RKO (cell line): ENCODE results near the gene GTF2IRD1.
"Not testable (repeated sequence)": the region's sequence is repeated elsewhere in the genome, so short reads cannot be mapped to it uniquely, and the experiment has no call there.

Source experiments
- DNase-seq: peaks from one replicate; pipeline ENCODE4 v3.0.0-alpha.2; 2016; ENCODE audit warnings: low spot score

The GTF2IRD1 gene

DNA sequence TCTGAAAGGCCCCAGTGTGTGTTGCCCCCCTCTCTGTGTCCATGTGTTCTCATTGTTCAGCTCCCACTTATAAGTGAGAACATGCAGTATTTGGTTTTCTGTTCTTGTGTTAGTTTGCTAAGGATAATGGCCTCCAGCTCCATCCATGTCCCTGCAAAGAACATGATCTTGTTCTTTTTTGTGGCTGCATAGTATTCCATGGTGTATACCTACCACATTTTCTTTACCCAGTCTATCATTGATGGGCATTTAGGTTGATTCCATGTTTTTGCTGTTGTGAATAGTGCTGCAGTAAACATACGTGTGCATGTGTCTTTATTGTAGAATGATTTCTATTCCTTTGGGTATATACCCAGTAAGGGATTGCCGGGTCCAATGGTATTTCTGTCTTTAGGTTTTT, 37.8 kb downstream of the GTF2IRD1 start:
- DNase-seq = not testable (repeated sequence)

DNA sequence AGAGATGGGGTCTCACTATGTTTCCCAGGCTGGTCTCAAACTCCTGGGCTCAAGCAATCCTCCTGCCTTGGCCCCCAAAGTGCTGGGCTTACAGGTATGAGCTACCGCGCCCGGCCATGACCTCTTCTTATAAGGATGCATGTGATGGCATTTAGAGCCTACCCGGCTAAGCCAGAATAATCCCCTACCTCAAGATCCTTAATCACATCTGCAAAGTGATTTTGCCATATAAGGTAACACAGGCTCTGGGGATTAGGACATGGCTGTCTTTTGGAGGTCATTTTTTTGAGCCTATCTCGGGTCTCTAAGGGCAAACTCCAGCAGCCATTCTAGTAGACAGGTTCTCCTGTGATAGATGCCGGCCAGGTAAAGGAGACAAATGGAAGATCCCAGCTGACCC, 39.6 kb downstream of the GTF2IRD1 start:
- no peak for DNase-seq

DNA sequence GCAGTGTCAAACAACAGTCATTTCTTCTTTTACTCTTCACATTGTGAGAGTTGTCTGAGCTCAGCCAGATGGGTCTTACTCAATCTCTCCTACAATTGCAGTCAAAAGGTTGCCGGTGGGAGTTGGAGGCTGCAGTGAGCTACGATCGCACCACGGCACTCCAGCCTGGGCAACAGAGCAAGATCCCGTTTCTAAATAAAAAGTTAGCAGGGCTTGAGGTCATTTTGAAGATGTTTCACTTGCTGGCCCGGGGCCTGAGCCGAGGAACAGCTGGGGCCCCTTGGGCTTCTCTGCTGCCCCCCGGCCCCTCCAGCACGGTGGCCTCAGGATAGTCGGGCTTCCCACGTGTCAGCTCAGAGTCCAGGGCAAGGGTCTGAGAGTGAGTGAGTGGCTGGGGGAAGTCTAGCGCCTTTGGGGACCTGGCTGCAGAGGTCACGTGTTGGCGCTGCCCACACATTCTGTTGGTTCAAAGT, 40.4 kb downstream of the GTF2IRD1 start:
- DNase-seq = no peak

DNA sequence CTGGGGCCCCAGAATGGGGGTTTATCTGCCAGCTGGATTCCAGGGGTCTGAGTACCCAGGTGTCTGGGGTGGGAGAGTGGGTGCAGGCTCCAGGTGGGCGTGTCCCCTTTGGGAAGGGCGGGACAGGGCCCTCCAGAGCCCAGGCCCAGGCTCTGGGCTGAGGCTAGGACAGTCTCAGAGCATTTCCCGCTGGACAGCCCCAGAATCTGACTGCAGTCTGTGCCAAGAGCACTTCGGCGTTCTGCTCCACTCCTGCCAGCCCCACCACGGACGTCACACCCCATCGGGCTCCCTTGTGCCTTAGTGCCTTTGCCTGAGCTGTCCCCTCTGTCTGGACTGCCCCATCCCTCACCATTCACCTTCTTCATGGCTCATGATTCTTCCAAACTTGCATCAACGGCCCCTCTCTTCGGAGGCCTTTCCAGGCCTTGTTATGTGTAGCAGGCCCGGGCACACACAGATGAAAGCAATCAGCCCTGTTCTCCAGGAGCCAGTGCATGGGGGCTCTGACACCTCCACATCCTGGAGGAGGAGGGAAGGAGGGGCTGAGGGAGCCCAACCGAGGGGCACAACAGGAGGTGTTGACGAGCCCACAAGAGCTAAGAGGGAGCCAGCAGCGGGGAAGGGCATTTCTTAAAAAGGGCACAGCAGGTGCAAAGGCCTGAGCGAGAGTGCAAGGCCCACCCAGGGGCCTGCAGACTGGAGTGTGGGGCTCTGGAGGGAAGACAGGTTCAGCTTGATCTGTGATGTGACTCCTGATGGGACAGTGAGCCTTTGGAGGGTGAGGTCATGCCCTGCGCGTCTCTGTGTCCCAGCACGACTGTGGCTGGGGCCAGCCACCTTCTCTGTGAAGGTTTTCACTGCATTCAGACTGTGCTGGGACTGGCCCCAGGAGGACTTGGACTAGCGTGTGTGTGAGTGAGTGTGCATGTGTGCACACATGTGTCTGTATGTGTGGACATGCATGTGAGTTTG, 41.7 kb downstream of the GTF2IRD1 start:
- DNase-seq = no peak

DNA sequence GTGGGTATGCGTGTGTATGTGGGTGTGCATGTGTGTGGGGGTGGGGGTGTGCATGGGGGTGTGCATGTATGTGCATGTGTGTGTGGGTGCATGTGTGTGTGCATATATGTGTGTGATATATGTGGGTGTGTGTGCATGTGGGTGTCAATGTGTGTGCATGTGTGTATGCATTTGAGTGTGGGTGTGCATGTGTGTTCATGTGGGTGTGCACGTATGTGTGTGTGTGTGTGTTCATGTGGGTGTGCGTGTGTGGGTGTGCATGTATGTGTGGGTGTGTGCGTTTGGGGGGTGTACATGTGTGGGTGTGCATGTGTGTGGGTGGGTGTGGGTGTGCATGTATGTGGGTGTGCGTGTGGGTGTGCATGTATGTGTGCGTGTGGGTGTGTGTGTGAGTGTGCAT, 42.6 kb downstream of the GTF2IRD1 start:
- no peak for DNase-seq

DNA sequence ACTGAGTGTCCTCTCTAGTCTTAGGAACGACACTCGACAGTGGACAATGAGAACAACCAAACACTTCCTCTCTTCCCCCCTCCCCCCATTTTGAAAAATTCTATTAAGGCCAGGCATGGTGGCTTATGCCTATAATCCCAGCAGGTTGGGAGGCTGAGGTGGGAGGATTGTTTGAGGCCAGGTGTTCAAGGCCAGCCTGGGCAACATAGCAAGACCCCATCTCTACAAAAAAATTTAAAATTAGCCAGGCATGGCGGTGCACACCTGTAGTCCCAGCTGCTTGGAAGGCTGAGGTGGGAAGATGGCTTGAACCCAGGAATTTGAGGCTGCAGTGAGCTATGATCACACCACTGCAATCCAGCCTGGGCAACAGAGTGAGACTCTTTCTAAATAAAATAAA, 43.1 kb downstream of the GTF2IRD1 start:
- DNase-seq = not testable (repeated sequence)

DNA sequence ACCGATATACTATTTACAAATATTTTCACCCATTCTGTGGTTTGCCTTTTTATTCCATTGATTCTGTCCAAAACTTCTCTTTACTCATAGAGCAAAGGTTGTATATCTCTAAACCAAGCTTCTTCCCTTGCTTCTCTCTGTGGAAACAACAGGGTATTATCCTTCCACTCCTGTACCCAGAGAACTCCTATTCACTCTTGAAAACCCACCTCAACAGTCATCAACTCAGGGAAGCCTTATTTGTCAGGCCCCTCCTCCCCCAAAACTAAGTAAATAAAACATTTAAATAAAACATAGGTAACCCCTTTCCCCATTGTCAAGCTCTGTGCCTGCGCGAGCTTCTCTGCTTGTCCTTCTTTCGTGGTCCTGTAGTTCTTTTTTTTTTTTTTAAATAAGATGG, 44.6 kb downstream of the GTF2IRD1 start:
- no peak for DNase-seq

DNA sequence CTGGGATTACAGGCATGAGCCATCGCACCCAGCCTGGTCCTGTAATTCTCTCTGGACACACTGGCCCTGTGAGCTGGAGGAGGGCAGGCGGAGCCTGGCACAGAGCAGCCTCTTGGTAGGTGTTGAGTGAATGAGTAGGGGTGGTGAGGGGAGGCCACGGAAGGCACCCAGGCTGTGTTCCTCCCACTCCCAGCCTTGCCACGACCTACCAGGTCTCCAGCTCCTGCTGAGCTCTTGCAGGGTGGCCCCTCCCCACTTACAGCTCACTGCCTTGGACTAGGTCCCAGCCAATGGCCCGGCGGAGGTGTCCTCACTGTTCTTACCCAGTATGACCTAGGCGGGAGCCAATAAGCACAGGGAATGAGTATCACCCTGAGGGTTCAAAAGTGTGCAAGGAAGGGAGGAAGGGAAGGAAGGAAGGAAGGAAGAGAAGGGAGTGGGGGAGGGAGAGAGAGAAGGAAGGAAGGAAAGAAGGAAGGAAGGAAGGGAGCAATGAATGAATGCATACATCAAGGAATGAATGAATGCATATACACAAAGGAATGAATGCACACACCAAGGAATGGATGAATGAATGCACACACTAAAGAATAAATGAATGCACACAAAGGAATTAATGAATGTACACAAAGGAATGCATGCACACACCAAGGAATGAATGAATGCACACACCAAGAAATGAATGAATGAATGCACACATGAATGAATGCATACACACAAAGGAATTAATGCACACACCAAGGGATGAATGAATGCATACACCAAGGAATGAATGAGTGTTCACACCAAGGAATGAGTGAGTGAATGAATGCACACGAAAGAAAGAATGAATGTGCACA, 45.5 kb downstream of the GTF2IRD1 start:
- no peak for DNase-seq

DNA sequence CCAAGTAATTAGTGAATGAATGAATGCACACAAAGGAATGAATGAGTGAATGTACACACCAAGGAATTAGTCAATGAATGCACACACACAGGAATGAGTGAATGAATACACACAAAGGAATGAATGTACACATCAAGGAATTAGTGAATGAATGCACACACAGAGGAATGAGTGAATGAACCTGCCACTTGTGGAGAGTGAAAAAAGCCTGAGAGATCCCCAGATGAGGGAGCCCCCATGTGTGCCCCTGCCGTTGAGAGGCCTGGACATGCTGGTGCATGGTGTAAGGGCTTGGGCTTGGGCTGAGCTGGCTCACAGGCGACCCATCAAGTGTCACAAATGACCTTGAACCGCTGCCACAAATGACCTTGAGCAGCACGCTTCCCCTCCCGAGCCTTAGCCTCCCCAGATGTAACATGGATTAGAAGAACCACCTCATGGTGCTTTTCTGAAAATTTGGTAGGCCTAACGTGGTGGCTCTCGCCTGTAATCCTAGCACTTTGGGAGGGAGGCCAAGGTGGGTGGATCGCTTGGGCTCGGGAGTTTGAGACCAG, 46.2 kb downstream of the GTF2IRD1 start:
- no peak for DNase-seq

DNA sequence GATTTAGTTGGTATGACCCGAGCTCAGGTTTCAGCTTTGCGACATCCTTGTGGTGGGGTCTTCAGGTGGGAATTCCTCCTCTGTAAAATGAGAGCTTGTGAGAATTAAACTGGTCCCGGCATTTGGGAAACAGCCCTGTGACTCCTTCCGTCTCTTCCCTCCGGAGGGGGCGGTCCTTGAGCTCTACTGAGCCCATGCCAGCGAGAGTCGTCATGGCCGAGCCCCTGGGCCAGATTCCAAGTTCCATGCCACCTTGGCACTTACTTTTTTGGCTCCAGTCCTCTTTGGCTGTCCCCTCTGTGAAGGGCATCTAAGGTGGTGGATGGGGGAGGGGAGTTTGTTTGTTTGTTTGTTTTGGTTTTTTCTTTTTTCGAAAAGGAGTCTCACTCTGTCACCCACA, 47.6 kb downstream of the GTF2IRD1 start:
- DNase-seq = no peak

DNA sequence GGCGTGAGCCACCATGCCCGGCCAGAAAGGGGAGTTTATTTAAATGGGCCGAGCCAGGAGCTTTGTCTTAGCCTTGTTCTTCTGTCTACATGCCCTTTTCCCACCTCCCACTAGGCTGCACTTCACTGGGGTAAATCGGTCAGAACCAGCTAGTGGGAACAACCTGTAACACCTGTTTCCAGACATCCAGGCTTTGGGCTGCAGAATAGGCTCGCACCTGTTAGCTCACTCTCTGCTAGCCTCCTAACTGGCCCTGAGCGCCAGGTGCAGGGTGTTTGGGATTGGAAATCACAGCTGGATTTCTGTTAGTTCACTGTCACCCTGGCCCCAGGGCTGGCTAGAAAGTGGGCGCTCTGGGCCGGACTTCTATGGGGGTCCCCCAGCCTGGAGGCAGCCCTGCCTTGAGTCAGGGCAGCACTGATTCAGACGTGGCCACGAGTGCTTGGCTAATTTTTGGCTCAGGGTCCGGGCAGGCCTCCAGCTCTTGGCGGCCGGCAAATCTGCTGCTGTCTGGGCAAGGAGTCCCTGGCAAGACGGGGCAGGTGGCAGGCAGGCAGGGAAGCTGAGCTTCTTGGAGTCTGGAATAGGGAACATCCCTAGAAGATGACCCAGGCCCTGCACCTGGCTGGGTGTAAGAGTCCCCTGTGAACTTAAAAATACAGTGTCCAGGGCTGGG, 48.6 kb downstream of the GTF2IRD1 start:
- no peak for DNase-seq

DNA sequence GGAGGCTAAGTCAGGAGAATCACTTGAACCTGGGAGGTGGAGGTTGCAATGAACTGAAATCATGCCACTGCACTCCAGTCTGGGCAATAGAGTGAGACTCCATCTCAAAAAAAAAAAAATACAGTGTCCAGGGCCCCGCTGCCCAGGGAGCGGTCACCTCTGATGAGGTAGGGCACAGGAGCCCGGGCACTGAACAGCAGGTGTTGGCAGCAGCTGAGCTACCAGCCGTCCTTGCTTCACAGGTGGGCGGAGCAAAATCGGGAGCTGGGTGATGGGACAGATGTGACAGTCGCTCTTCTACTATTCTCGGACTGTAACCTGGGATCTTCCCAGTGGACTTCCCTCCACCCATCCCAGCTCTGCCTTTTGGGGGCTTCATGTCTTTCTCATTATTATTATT, 49.4 kb downstream of the GTF2IRD1 start:
- no peak for DNase-seq

DNA sequence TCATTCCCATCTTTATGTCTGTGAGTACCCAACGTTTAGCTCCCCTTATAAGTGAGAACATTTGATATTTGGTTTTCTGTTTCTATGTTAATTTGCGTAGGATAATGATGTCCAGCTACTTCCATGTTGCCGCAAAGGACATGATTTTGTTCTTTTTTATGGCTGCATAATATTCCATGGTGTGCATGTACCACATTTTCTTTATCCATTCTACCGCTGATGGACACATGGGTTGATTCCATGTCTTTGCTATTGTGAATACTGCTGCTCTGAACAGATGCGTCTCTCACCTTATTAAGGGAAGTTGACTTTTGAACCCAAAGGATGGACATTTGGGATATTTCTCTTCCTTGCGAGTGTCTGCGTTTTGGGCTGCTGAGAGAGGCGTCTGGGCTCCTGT, 50.2 kb downstream of the GTF2IRD1 start:
- DNase-seq = no peak

DNA sequence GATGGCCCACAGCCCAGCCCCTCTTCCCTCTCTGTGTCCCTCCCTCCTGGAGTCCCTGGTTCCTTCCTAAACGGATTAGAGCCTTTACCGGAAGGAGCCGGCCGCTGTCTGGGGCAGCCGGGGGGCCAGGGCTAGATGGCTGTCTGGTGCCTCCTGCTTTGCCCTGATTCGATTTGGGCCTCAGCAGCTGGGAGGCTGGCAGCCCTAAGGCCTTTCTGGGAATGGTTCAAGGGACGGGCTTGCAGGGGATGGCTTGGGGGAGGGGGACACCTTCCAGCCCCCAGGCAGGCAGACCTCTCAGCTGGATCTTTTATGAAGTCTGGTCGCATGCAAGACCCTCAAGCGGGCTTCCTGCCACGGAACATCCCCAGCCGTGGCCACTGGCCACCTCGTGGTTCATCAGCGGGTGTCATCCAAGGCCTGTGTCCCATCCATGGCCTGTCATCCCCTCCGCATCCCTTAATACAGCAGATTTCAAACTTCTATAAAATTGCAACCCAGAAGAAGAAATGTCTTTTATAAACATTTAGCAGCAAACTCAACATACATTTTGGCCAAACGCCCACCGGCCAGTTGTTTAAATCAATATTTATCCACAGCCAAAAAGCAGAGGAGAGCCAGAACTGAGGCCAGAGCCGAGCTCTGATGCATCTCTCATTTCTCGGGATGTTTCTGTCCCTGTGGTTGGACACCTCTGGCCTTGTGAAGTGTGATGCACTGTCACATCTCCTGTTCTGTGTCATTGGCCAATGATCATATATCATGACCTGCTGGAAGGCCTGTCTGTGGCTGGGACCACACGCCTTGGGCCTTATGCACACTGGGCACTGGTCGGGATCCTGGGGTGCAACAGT, 52.0 kb downstream of the GTF2IRD1 start:
- DNase-seq = no peak

DNA sequence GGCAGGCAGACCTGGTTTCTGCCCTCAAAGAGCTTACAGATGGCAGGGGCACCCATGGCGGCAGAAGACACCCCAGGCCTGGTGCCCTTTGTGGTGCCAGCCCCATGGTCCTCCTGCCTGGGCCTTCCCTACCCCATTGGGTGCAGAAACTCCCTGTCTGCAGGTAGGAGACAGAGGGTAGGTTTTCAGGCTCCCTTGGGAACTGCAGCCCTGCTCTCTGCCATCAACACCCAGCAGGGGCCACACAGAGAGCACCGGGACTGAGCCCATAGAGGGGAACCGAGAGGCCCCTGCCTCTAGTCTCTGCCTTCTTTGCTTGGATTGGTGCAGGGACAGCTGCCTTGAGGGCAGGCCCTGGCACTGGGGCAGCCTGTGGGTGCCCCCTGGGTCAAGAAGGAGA, 52.6 kb downstream of the GTF2IRD1 start:
- no peak for DNase-seq

DNA sequence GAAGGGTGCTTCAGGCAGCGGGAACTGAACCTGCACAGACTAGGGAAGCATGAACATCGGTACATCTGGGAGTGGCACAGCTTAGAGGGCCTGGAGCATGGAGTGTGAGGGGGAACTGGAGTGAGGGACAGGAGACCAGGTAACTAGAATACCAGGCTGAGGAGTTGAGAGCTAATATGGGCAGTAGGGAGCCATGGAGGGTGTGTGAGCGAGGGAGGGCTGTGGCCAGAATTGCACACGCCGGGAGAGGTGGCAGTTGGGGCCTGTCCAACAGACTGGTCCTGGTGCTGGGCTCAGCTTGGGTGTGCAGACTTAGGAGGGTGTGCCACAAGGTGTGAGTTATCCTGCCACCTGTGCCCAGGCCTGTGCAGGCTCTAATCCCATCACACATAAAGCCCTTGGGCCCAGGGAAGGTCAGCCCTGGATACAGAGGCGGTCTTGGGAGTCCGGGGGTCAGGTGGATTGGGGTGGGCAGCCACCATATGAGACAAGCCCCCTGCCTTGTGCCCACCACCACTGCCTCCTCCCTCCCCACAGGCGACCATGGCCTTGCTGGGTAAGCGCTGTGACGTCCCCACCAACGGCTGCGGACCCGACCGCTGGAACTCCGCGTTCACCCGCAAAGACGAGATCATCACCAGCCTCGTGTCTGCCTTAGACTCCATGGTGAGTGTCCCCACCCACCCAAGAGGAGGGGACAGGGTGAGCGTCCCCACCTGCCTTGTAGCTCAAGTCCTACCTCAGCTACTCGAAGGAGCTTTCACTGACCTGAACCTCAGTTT, 54.0 kb downstream of the GTF2IRD1 start:
- no peak for DNase-seq

DNA sequence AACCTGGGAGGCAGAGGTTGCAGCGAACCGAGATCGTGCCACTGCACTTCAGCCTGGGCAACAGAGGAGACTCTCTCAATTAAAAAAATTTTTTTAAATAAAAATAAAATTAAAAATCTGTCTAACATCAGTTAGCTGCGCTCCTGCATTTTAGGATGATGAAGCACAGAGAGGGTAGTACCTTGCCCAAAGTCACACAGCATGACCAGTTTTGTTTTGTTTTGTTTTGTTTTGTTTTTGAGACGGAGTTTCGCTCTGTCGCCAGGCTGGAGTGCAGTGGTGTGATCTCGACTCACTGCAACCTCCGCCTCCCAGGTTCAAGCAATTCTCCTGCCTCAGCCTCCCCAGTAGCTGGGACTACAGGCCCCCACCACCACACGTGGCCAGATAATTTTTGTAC, 55.7 kb downstream of the GTF2IRD1 start:
- DNase-seq = not testable (repeated sequence)

DNA sequence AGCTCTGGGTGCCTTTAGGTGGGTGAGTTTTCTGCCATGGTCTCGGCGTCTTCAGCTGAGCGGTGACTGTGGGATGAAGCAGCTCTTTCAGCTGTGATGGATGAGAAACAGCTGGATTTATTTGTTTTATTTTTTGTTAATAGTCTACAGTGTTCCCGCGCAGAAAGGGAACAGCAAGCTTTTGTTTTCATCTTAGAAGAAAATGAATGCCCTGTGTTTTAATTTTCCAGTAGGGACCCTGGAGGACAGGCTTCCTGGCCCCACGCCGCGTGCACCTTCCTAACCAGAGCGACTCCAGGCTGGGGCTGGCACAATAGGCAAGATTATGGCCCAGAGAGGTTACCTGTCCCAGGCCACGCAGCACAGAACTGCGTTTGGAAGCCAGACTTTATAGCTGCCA, 57.6 kb downstream of the GTF2IRD1 start:
- no peak for DNase-seq

DNA sequence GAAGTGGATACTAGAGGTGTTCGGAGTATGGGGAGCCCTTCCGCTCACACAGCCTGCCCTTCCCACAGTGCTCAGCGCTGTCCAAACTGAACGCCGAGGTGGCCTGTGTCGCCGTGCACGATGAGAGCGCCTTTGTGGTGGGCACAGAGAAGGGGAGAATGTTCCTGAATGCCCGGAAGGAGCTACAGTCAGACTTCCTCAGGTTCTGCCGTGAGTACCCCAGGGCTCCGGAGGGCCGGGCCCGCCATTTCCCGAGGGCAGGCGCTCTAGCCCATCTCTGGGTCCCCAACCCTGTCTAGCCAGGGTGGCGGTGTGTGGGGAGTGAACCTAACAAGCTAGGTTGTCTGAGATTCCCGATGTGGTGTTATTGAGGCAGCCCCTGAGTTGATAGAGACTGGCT, 59.1 kb downstream of the GTF2IRD1 start:
- DNase-seq = no peak

DNA sequence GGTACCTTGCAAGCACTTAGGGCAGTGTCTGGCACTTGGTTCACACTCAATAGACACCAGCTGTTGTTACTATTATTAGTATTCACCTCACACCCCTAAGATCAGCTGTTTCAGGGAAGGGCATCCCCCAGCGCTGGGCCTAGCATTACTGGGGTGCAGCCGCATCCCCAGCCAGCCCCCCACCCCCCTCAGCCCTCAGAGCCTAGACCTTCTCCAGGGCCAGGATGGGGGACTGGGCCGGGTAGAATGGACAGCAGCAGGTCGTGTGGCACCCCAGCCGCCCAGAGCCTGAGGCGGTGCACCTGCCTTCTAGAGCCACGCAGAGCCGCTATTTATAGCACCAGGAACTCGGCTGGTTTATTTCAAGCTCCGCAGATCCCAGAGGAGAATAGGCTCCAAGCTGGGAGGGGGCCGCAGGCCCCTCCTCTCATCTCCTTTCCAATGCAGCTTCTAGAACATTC, 60.5 kb downstream of the GTF2IRD1 start:
- no peak for DNase-seq
